ENCODE results near the gene ADGRG6.

ADGRG6 gene

DNA sequence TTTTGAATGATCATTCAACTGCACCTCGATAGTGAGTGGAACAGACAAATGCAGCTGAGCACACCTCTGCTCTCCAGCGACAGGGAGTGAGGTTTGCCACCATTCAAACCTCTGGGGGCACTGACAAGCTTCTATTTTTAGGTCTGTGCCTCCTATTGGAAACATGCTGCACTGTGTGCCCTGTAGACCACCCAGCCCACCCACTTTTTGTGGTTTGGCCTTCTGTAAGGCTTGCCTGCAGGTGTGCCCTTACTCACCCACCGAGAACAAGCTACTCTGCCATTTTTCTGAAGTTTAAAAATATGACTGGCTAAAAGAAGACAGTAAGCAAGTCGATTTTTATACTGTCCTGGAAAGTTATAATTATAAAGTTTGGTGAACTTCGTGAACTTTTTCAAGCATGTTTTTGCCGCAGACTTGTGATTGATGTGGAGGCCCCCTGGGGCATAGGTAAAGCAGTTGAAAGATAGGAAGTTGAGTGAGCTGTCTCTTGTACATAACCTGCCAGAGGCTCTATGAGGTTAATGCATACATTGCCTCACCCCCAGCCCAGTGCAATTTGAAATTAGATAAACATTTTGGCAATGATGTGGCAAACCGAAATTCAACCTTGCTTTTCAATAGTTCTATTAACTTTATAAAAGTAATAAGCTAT, 53.8 kb downstream of the ADGRG6 start:
- Histone ChIP-seq H3K27me3 (ENCODE audit: insufficient read depth, low read length) (no peaks in the 10 kb centered on the region), H3K9ac (ENCODE audit: low read depth, low read length) (no peak overlapping the region), H3K9me3 (ENCODE audit: insufficient read depth, low read depth, low read length) (no peaks in the 10 kb centered on the region), H3K36me3 (ENCODE audit: insufficient read depth, low read depth, low read length) (no peaks in the 10 kb centered on the region), H3K4me3 (ENCODE audit: low read length) (no peak overlapping the region), H3K27ac (ENCODE audit: low read length) (no peak overlapping the region), H3K4me1 (ENCODE audit: insufficient read depth, low read length) (no peaks in the 10 kb centered on the region)

DNA sequence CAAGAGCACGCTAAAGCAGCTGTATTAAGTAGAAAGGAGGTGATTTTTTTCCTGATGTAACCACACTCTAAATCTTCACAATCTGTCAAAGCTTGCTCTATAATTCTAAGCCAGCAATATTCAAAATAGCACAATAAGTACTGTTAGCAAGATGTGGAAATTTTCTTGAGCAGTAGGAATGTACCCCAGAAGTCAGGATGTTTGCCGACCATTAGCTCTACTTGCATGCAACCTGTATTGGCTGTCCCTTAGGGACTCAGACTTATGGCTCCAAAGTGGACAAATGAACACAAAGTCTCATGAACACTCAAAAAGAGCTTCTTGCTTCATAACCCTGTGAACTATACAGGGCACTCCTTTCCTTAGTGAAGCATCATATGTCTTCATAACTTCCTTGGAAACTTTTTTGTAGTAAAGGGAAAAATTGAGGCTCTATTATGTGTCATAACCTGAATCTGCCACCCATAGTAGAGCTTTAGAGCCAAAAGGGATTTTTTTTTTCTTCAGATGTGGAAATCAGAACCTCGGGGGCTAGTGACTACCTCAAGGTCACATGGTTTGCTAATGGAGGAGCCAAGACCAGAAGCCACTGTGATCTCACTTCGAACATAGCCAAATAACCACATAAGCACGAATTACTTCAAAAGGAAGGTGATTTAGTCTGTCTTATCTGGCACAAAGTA, 54.5 kb downstream of the ADGRG6 start:
- Histone ChIP-seq H3K9me3 (ENCODE audit: insufficient read depth, low read depth, low read length) (no peaks in the 10 kb centered on the region), H3K27me3 (ENCODE audit: insufficient read depth, low read length) (no peaks in the 10 kb centered on the region), H3K36me3 (ENCODE audit: insufficient read depth, low read depth, low read length) (no peaks in the 10 kb centered on the region), H3K9ac (ENCODE audit: low read depth, low read length) (no peak overlapping the region), H3K4me1 (ENCODE audit: insufficient read depth, low read length) (no peaks in the 10 kb centered on the region; the same call in 1 of the 2 replicates), H3K27ac (ENCODE audit: low read length) (no peak overlapping the region), H3K4me3 (ENCODE audit: low read length) (no peak overlapping the region)

DNA sequence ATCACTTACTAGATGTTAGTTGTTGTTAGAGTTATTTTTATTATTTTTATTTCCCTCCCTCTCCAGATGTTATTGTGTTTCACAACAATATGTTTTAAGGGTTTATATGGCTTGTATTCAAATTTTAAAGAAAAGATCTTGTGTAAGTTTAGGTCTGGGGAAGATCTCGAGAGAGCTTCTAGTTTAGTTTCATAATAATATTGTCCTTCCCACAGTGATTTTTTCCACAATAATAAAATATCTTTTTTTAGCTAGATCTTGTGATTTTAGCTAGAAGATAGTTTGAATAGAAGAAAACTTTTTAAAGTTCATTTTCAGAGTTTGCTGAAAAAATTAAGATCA, 55.0 kb downstream of the ADGRG6 start:
- no peaks in the 10 kb centered on the region for H3K27me3 ChIP-seq (ENCODE audit: insufficient read depth, low read length)
- no peak overlapping the region for H3K4me3 ChIP-seq (ENCODE audit: low read length)
- no peaks in the 10 kb centered on the region for H3K9me3 ChIP-seq (ENCODE audit: insufficient read depth, low read depth, low read length)
- no peaks in the 10 kb centered on the region for H3K36me3 ChIP-seq (ENCODE audit: insufficient read depth, low read depth, low read length)
- H3K27ac ChIP-seq (ENCODE audit: low read length): no peak overlapping the region
- H3K9ac ChIP-seq (ENCODE audit: low read depth, low read length): no peak overlapping the region
- H3K4me1 ChIP-seq (ENCODE audit: insufficient read depth, low read length): no peaks in the 10 kb centered on the region; the same call in 1 of the 2 replicates

DNA sequence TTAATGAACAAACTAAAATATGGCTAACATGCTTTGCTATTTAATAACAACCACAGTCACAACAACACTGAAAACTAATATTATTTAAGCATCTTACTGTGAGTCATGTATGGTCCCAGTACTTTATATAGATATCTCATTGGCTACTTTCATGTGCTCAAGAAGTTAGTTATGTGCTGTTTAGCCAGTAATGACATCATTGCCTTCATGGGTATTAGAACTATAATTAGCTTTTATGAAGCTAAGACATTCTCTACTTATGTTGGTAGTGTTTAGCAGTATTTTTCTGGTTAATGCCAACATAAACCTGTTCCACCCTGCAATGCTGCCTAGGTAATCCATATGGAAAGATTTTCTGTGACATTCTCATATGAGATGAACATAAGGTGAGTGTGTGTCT, 56.1 kb downstream of the ADGRG6 start:
- no peaks in the 10 kb centered on the region for H3K27me3 ChIP-seq (ENCODE audit: insufficient read depth, low read length)
- H3K4me1 ChIP-seq (ENCODE audit: insufficient read depth, low read length): no peaks in the 10 kb centered on the region; the same call in 1 of the 2 replicates
- H3K27ac ChIP-seq (ENCODE audit: low read length): no peak overlapping the region
- no peak overlapping the region for H3K9ac ChIP-seq (ENCODE audit: low read depth, low read length)
- H3K9me3 ChIP-seq (ENCODE audit: insufficient read depth, low read depth, low read length): no peaks in the 10 kb centered on the region
- H3K4me3 ChIP-seq (ENCODE audit: low read length): no peak overlapping the region
- no peaks in the 10 kb centered on the region for H3K36me3 ChIP-seq (ENCODE audit: insufficient read depth, low read depth, low read length)

DNA sequence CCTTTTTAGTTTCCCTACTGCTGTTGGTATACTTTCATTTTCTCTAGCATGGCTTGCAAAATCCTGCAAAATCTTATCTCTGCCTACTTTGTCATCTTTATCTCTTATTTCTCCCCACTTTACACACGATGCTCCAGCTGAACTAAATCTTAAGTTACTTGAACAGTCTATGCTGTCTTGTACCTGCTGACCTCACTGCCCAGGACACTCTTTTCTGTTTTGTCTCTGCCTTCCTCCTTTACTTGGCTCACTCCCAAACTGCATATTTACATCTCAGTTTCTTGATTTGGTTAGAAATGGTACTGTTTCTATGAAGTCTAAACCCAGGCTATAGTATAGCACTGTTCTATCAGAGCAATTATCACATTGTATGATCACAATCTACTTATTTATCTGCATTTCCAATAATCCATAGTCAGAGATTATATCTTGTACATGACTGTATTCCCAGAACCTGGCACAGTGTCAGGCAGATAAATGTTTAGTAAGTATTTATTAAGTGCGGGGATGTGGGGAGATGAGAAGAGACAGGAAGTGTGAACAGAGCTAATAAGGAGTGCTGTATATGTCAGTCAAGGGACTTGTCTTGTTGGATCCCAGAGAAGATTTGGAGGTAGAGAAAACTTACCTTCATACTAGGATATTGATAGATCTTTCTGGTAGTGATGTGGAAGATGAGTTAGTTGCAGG, 57.6 kb downstream of the ADGRG6 start:
- Histone ChIP-seq H3K36me3 (ENCODE audit: insufficient read depth, low read depth, low read length) (no peaks in the 10 kb centered on the region), H3K9me3 (ENCODE audit: insufficient read depth, low read depth, low read length) (no peaks in the 10 kb centered on the region), H3K4me1 (ENCODE audit: insufficient read depth, low read length) (no peaks in the 10 kb centered on the region; the same call in 1 of the 2 replicates), H3K4me3 (ENCODE audit: low read length) (no peak overlapping the region), H3K27ac (ENCODE audit: low read length) (no peak overlapping the region), H3K9ac (ENCODE audit: low read depth, low read length) (no peak overlapping the region), H3K27me3 (ENCODE audit: insufficient read depth, low read length) (no peaks in the 10 kb centered on the region)

DNA sequence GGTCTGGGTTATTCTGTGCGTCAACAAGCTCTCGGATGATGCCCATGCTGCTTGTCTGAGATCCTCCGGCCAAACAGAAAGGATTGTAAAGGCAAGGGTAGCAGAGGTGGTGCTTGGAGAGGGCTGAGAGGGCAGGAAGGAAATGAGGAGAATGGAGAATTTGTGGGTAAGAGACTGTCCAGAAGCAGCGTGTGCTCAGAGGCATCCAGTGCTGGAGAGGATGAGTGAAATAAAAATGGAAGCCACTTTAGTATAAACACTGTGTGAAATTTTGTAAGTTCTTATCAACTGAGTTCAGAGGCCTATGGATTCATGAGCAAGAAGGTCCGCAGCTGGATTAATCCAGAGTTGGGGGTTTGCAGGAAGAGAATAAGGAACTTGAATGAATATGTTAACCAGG, 59.5 kb downstream of the ADGRG6 start:
- Histone ChIP-seq H3K4me1 (ENCODE audit: insufficient read depth, low read length) (no peaks in the 10 kb centered on the region; the same call in 1 of the 2 replicates), H3K27me3 (ENCODE audit: insufficient read depth, low read length) (no peaks in the 10 kb centered on the region), H3K9ac (ENCODE audit: low read depth, low read length) (no peak overlapping the region), H3K4me3 (ENCODE audit: low read length) (no peak overlapping the region), H3K9me3 (ENCODE audit: insufficient read depth, low read depth, low read length) (no peaks in the 10 kb centered on the region), H3K27ac (ENCODE audit: low read length) (no peak overlapping the region), H3K36me3 (ENCODE audit: insufficient read depth, low read depth, low read length) (no peaks in the 10 kb centered on the region)

DNA sequence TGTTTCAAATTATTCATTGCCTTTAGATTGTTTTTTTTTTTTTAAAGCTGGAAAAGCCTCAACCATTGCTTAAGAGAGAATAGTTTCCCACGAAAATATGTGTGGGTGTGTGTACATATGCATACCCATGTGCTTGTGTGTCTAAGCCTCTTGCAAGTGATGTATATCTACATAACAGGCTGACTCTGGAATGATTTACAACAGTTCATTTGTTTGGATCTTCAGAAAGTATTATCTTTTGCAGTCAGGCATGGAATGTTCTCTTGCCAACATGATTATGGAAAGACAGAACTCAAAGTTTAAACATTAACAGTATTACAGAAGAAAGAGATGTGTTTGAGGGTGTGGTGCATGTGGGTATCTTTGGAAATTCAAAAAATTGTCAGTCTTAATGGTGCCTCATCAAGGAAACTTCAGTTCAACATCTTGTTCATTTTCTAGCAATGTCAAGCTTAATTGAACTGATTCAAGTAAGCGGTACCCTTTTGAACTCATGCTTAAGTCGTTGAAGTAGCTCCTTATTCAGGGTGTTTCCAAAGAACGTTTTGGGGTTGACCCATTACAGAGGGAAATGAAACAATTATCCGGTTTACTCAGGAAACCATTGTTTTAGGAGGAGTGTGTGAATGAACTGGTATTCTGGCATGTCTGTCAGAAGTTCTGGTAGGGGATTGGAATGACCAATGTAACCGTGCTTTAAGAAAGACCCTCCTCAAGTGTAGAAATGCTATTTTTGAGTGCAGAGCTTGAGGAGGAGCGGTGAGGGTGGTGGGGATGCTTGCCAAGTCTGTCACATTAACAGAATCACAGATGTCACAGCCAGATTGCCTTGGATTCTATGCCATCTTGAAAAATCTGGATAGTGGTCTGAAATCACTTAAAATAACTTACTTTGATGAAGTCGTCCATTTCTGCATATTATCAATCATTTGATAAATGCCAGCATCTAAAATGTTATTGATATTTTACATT, 60.3 kb downstream of the ADGRG6 start:
- no peaks in the 10 kb centered on the region for H3K27me3 ChIP-seq (ENCODE audit: insufficient read depth, low read length)
- no peak overlapping the region for H3K9ac ChIP-seq (ENCODE audit: low read depth, low read length)
- no peaks in the 10 kb centered on the region for H3K36me3 ChIP-seq (ENCODE audit: insufficient read depth, low read depth, low read length)
- no peak overlapping the region for H3K4me3 ChIP-seq (ENCODE audit: low read length)
- H3K4me1 ChIP-seq (ENCODE audit: insufficient read depth, low read length): no peaks in the 10 kb centered on the region; the same call in 1 of the 2 replicates
- no peak overlapping the region for H3K27ac ChIP-seq (ENCODE audit: low read length)
- no peaks in the 10 kb centered on the region for H3K9me3 ChIP-seq (ENCODE audit: insufficient read depth, low read depth, low read length)

DNA sequence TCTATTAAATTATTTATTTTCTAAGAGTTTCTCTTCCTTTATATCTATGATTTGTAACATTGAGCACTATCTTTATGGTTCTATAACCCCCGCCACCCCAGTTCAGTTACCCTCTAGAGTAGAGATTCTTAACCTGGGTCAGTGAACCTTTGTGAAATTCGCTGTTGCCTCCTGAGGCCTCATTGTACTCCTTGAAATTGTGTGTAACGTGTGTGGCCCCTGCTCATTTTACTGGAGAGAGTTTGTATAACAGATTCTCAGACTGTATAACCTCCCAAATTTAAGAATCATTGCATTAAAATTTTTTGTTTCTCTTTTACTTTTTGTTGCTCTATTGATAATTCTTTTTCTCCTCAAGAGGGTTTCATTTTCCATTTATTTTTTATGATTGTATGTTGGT, 65.3 kb downstream of the ADGRG6 start:
- Histone ChIP-seq H3K27ac (ENCODE audit: low read length) (no peak overlapping the region), H3K36me3 (ENCODE audit: insufficient read depth, low read depth, low read length) (no peaks in the 10 kb centered on the region), H3K27me3 (ENCODE audit: insufficient read depth, low read length) (no peaks in the 10 kb centered on the region), H3K9me3 (ENCODE audit: insufficient read depth, low read depth, low read length) (no peaks in the 10 kb centered on the region), H3K4me1 (ENCODE audit: insufficient read depth, low read length) (no peaks in the 10 kb centered on the region), H3K9ac (ENCODE audit: low read depth, low read length) (no peak overlapping the region), H3K4me3 (ENCODE audit: low read length) (no peak overlapping the region)

DNA sequence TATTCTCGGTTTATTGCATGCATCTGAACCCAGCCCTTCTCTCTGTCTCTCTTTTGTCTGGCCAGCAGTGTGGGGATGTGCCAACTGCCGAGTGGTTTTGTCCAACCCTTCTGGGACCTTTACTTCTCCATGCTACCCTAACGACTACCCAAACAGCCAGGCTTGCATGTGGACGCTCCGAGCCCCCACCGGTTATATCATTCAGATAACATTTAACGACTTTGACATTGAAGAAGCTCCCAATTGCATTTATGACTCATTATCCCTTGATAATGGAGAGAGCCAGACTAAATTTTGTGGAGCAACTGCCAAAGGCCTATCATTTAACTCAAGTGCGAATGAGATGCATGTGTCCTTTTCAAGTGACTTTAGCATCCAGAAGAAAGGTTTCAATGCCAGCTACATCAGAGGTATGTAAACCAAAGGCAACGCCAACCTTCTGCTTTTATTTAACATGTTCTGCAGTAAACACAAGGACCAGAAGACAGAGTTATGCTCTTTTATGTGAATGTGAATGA, 65.8 kb downstream of the ADGRG6 start:
- Histone ChIP-seq H3K4me3 (ENCODE audit: low read length) (no peak overlapping the region), H3K27ac (ENCODE audit: low read length) (no peak overlapping the region), H3K36me3 (ENCODE audit: insufficient read depth, low read depth, low read length) (no peaks in the 10 kb centered on the region), H3K9ac (ENCODE audit: low read depth, low read length) (no peak overlapping the region), H3K4me1 (ENCODE audit: insufficient read depth, low read length) (peaks cover 2% of the 10 kb centered on the region; the same call in 1 of the 2 replicates), H3K9me3 (ENCODE audit: insufficient read depth, low read depth, low read length) (no peaks in the 10 kb centered on the region), H3K27me3 (ENCODE audit: insufficient read depth, low read length) (no peaks in the 10 kb centered on the region)

DNA sequence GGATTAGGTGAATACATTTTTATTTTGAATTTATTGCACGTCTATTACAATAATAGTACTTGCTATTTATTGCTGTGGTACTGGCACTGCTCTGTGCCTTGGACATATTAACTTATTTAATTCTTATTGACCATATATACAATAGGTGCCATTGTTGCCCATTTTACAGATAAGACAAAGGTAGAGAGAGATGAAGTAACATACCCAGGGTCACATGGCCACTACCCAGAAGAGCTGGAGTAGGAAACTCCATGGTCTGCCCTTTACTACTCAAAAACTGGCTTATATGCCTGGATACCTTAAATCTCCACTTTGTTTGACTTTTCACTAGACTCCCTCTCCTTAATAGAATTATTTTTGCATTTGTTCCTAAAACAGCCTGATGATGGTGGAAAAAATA, 67.5 kb downstream of the ADGRG6 start:
- Histone ChIP-seq H3K27me3 (ENCODE audit: insufficient read depth, low read length) (no peaks in the 10 kb centered on the region), H3K36me3 (ENCODE audit: insufficient read depth, low read depth, low read length) (no peaks in the 10 kb centered on the region), H3K4me1 (ENCODE audit: insufficient read depth, low read length) (peaks cover 8% of the 10 kb centered on the region), H3K27ac (ENCODE audit: low read length) (no peak overlapping the region), H3K9ac (ENCODE audit: low read depth, low read length) (no peak overlapping the region), H3K9me3 (ENCODE audit: insufficient read depth, low read depth, low read length) (no peaks in the 10 kb centered on the region), H3K4me3 (ENCODE audit: low read length) (no peak overlapping the region)

DNA sequence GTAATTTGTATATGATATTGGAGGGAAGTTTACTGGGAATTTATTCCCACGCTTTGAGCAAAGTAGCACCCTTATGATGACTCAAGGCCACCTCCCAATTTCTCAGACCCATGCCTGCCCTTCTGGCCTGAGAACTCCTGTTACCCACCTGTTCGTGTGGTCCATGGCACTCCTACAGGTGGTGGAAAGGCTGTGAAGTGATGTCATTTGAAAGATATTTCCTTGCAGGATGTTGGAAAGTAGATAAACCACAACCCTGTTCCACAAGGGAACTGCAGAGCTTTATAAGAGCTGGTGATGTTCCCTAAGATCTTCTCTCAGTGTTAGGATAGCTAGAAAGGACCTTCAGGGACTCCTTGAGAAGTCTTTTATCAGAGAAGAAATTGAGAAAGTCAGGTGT, 70.5 kb downstream of the ADGRG6 start:
- no peaks in the 10 kb centered on the region for H3K27me3 ChIP-seq (ENCODE audit: insufficient read depth, low read length)
- peaks cover 21% of the 10 kb centered on the region for H3K4me1 ChIP-seq (ENCODE audit: insufficient read depth, low read length)
- no peak overlapping the region for H3K27ac ChIP-seq (ENCODE audit: low read length)
- no peaks in the 10 kb centered on the region for H3K36me3 ChIP-seq (ENCODE audit: insufficient read depth, low read depth, low read length)
- H3K9ac ChIP-seq (ENCODE audit: low read depth, low read length): no peak overlapping the region
- no peaks in the 10 kb centered on the region for H3K9me3 ChIP-seq (ENCODE audit: insufficient read depth, low read depth, low read length)
- no peak overlapping the region for H3K4me3 ChIP-seq (ENCODE audit: low read length)
